Fibroblast of lung (primary cell): Measurements from ENCODE around the gene DHX35.

Source experiments
- EZH2 ChIP-seq: IDR thresholded peaks from 2 replicates; pipeline ENCODE4 v1.5.1; 2012; ENCODE audit warnings: low read length, control low read depth, mild to moderate bottlenecking; ENCODE audit errors: missing control alignments
- TF ChIP-seq, protein P1 (sequence below), 2 donors: IDR thresholded peaks in 1 of 2; conservative IDR thresholded peaks in 1 of 2; 1 replicate in 1 of 2; 2 replicates in 1 of 2; pipeline ENCODE4 v1.5.1; 2011 to 2012; ENCODE audit warnings: low read length in 2 of 2, control low read depth in 1 of 2, inconsistent platforms in 1 of 2, low read depth in 1 of 2, mild to moderate bottlenecking in 1 of 2

- TF ChIP-seq, protein P1, sequence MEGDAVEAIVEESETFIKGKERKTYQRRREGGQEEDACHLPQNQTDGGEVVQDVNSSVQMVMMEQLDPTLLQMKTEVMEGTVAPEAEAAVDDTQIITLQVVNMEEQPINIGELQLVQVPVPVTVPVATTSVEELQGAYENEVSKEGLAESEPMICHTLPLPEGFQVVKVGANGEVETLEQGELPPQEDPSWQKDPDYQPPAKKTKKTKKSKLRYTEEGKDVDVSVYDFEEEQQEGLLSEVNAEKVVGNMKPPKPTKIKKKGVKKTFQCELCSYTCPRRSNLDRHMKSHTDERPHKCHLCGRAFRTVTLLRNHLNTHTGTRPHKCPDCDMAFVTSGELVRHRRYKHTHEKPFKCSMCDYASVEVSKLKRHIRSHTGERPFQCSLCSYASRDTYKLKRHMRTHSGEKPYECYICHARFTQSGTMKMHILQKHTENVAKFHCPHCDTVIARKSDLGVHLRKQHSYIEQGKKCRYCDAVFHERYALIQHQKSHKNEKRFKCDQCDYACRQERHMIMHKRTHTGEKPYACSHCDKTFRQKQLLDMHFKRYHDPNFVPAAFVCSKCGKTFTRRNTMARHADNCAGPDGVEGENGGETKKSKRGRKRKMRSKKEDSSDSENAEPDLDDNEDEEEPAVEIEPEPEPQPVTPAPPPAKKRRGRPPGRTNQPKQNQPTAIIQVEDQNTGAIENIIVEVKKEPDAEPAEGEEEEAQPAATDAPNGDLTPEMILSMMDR (conservative IDR thresholded peaks at IDR 0.05 in 1 of 2, IDR thresholded peaks at IDR 0.05 in 1 of 2; ENCODE audit: low read depth in 1 of 2, low read length in 2 of 2) = no peak
- no peak for TF ChIP-seq EZH2
These were observed 121.6 kb downstream of the DHX35 start for GRCh38 chr20:39083761-39084160.
